Caki2 (cell line): ENCODE results near the gene MYRF. TPM values are rescaled to one million over a fixed set of nuclear protein-coding genes. Genes with fewer than 3 reads are reported as not detected.

Experiments used
- DNase-seq: peaks from one replicate; pipeline ENCODE4 v3.0.0-alpha.2; 2015; ENCODE audit warnings: low read depth
- in situ Hi-C: cut with HindIII; loops from 2 replicates; pipeline ENCODE4 v1.10.0; 2016; ENCODE audit warnings: low sequenced_read_pairs, low pct_unique_long_range_greater_than_20kb, mixed read lengths
- total RNA-seq: library from RNA; depleted of rRNA; stranded (reverse); fragments of >200 nt; shearing (Covaris generic); gene quantifications from 2 replicates; pipeline ENCODE4 v1.2.3, GENCODE V29; 2014; ENCODE audit warnings: low replicate concordance

The MYRF gene
- total RNA-seq, 1 experiment from 2014 or later, result 7.4 TPM

DNA sequence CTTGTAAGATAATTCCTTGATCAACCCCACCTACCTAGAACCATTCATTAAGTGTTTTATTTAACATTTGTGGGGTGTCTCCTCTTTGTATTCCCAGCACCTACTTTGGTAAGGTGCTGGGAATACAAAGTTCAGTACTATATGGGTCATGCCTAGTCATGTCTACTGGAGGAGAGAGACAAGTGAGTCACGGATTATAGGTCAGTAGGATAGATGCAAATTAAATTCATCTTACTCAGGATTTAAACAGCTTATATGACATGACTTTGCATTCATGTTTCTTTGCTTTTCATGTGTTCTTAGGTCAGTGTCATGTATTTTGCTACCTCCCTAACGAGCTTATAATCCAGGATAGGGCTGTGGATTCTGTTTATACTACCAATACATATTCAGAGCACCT, 67.7 kb downstream of the MYRF start:
- peak; percentile 63 for DNase-seq

DNA sequence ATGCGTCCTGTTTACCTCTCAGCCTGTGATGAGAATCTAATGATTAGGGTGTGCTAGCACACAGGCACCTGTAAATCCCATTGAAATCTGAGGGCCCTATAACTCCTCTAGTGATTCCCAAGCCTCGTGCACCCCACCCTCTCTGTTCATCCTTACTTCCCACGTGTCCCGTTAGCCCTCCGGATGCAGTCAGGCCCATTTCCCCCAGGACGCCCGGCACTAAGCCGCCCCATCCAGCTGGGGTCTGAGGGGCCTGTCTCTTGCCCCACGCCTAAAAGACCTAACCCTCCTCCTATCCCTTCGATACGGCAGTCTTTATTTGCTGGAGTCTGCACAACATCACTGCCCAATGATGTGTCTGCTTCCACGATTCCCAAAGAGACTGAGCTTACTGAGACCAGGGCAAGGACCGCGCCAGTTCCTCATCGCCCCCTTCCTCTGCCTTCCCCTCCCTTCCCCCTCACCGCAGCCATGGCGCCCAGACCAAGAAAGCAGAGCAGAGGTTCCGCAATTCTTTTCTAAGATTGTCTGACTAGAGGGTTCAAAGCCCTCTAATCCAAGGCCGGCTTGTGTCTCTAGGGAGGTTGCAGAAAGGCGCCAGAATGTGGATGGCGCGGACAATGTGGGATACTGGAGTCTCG, 74.6 kb downstream of the MYRF start:
- in situ Hi-C loops, result no loop called here
- DNase-seq, result no peak

More for the DNA sequence above, 67.7 kb downstream of the MYRF start:
- in situ Hi-C loops, result no loop called here

DNA sequence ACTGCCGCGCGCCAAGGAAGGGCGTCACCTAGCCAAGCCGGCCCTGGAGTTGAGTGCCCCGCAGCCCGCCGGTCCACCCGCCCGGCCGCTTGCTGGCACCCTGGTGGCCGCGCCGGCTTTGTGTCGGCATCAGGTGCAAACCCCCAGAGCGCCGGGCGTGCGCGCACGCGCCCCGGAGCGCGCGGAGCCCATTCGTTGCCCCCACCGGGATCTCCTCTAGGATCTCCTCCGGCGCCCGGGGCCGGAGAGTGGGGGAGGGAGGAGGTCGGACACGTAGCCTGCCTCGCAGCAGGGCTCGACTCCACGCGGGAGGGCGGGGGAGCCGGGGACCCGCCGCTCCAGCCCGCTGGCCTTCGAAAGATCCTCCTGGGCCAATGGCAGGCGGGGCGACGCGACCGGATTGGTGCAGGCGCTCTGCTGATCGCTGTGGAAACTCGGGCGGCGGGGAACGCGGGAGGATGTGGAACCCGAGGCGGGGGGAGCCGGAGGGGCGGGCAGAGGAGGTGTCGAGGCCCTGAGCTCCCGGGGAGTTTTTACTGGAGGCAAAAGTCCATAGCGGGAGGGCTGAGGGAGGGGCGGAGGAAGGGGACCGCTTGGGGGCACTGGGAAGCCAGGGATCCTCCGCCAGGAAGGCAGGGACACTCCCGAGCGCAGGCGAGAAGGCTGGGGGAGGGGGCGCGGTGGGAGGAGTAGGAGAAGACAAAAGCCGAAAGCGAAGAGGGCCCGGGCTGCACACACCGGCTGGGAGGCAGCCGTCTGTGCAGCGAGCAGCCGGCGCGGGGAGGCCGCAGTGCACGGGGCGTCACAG, 75.3 kb downstream of the MYRF start, which contains the start of gene FADS2:
TSS of gene FADS2 (plus strand) at position 730 of the 808 bp plus-strand sequence. CDS start 91 bp downstream, outside the sequence.
- no peak for DNase-seq
- in situ Hi-C loops, result no loop called here

DNA sequence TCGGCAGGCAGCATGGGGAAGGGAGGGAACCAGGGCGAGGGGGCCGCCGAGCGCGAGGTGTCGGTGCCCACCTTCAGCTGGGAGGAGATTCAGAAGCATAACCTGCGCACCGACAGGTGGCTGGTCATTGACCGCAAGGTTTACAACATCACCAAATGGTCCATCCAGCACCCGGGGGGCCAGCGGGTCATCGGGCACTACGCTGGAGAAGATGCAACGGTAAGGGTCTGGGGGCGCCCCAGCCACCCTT, 75.9 kb downstream of the MYRF start:
- DNase-seq, result no peak
- in situ Hi-C loops, result no loop called here

DNA sequence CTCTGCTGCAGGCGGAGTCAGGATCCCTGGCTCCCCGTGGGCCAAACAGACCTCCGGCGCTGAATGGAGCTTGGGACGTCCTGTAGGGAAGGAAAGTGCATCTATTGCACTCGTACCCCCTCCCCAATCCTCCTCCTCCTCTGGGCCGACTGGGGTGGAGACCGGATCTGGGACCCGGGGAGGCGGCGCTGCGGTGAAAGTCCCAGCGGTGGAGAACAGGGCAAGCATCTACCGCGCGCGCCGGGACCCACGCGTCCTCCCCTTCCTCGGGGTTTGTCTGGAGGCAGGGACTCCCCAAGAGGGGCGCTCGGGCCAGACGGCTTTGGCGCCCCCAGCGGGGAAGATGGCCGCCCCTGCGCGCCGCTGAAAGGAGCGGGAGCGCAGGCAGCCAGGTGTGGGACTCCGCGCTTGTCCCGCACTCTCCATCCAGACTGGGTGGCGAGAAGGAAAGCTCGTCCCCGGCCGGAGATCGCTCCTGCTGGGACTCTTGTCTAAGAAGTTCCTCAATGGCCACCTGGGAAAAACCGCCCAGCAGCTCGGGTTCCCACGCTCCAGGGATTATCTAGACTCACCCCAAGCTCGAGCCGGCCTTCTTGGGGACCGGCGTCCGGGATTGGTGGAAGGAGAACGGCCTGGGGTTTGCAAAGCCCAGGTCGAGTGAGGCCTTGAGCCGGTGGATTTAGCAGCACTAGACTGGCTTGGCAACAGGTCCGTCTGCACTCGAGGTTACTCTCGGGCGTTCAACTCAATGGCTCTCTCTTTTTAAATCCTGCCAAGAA, 76.4 kb downstream of the MYRF start:
- DNase-seq, result no peak
- in situ Hi-C loops, result no loop called here

DNA sequence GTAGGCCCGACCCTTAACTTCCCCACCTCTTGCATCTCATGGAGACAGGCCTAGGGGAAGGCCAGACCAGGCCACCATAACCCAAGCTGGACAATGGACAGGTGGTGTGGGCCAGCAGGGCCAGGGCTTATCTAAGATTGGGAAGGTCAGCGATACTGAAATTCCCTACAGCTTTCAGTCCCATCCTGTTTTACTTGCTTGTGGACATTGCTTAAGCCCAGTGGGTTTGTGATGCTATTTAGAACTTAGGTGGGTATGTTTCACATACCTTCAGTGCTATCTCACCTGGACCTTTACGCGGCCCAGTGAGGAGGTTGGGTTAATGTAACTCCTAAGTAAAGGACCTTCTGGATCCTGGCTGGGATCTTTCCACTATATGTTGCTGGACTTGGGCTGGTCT, 77.4 kb downstream of the MYRF start:
- in situ Hi-C loops, result no loop called here
- DNase-seq, result no peak

DNA sequence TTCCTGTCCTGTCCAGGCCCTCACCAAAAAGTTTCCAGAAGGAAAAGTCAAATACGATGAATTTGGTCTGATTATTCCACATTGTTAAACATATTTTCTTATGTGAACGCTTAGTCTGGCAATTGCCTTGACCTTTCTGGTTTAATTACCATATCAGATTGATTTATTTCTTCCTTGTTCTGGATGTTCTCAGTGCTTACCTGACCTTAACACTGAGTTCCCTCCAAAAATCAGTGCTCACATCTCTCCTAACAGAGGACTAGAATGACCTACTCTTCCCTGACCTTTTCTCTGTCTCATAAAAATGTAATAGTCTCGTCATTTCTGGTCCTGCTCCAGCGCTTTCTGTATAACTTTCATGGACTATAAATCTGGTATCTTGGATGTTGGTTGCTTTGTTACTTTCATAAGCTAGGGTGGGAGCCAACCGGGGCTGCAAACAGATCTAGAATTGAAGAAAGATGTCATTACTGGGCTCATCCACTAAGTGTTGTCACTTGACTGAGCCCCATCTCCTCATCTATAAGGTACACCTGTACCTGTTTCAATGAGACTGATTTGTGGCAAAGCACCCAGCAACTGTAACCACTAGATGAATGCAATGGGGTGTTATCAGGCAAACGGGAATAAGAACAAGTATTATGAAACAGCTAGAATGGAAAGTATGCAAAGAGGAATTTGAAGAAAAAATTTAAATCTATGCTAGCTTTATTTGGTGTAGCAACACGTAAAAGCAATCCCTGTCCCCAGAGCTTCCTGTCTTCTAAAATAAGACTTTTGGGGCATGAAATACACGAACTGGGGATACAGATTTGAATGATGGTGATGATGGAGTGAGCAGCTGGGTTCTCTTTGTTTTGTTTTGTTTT, 78.0 kb downstream of the MYRF start:
- no peak for DNase-seq

DNA sequence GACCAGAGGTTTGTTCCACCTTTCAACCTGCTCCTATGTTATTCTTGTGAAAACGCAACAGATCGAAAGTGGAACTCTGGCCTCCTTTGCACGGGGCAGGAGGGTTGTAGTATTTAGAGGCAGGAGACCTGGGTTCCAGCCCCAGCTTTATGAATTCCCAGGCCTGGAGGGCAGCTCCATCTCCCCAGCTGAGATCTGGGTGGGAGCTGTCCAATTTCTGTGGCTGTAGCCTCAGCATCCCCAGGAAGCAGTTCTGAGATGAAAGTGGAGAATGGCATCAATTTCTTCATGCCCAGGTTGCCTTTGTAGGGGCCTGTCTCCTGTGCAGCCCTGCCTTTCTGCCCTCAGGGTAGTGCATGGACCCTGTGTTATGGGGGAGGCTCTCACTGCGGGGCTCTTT, 79.8 kb downstream of the MYRF start:
- no peak for DNase-seq
- in situ Hi-C loops, result no loop called here

More for the DNA sequence above, 78.0 kb downstream of the MYRF start:
- in situ Hi-C loops, result no loop called here

DNA sequence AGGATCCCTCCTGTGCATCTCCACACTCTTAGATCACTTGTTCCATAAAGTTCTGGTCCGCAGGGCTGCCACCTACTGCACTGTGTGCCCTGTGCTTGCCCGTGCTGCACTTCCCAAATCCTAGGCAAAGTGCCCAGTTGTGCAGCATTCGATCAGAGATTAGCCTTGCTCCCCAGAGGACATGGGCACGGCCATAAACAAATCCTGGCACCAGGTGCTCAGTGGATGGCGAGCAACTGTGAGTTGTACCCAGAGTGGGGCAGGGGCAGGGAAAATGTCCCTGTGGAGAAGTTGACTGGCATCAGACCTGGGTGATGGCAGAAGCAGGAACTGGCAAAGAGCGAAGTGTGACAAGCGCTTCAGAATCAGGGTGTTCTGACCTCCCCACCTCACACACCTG, 80.3 kb downstream of the MYRF start:
- in situ Hi-C loops, result no loop called here
- DNase-seq, result no peak

DNA sequence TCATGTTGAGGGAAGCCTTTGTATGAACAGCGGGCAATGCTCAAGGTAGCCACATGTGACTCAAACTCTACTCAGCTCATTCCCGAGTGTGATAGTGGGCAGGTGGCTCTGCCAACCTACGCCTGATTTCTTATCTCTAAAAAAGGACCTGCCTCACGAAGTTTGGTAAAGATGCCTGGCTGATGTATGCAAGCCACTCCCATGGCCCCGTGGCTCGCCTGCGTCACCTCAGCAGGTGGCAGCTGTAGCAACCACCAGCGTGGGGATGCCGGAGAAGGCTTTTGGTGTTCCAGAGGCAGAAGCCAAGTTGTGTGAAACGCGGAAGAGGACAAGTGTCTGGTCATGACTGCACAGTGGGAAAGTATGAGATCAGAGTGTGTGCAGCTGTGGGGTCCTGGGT, 81.0 kb downstream of the MYRF start:
- in situ Hi-C loops, result no loop called here
- DNase-seq, result no peak

DNA sequence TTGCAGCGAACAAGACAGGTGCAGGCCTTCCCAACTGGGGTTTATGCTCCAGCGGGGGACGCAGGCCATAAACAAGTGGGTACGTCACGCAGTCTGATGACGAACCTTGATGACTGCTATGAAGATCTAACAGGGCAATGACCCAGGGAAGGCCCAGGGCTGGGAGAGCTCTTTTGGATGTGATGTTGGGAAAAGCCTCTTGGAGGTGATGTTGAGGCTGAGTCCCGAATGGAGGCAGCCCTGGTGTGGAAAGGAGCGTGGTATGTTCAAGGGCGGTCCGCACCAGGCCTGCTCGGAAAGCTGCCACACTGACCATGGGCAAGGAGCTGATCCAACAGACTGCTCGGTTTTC, 81.5 kb downstream of the MYRF start:
- in situ Hi-C loops, result no loop called here
- DNase-seq, result no peak

DNA sequence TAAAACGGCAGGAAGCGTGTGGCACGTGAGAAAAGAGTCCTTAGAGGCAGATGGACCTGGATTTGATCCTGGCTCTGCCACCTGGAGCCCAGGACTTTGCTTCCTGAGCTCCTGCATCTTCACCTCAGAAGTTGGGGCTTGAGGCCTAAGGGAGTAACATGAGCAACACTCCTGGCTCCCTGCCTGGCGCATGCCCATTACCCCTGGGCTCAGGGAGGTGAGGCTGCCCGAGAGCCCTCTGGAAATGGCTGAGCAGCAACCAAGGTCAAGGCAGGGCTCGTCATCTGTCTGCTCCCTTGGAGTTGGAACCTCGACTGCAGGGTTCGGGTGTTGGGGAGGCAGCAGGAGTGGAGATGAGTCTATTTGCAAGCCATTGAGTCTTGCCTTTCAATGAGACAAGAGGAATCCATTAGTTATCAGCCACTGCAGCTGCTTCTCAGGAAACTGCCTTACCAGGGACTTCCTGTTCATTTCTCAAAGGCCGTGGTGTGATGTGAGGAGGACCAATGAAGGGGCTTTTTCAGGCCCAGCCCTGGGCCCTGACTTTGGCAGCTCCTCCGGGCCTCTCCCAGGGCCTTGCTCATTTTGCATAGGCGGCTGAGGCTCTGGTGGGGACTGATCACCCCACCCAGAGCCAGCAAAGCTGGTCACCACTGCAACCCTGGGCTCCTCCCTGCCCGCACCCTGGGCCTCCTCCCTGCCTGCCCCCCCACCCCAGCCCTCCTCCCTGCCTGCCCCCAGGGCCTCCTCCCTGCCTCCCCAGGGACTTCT, 82.0 kb downstream of the MYRF start:
- no peak for DNase-seq
- in situ Hi-C loops, result no loop called here

DNA sequence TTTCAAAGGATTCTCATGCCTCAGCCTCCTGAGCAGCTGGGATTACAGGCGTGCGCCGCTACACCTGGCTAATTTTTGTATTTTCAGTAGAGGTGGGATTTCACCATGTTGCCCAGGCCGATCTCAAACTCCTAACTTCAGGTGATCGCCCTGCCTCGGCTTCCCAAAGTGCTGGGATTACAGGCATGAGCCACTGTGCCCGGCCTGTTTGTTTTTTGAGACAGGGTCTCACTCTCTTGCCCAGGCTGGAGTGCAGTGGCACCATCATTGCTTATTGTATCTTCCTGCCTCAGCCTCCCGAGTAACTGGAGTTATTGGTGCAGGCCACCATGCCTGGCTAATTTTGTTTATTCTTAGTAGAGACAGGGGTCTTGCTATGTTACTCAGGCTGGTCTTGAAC, 83.8 kb downstream of the MYRF start:
- no peak for DNase-seq
- in situ Hi-C loops, result no loop called here

DNA sequence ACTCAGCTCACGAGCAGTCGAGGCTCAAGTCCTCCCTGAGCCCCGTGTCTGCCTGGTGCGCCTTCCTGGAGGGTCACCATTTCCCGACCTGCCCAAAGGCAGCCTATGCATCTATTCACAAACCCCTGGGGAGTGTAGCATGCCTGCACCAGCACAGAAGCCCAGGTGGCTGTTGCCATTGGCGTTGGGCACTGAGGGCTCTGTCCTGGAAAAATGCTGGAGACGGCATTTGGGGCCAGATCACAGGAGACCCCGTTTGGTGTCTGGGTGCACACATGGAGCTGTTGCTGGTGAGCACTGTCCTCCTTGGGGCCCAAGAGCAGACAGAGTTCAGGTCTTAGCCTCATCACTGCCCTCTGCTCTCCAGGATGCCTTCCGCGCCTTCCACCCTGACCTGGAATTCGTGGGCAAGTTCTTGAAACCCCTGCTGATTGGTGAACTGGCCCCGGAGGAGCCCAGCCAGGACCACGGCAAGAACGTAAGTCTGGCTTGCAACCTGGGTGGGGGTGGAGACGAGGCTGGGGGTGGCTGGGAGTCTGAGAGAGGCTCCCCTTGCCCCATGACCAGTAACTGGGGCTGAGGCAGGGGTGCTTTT, 85.1 kb downstream of the MYRF start:
- in situ Hi-C loops, result no loop called here
- DNase-seq, result no peak
